HG03095 (cell line): ENCODE data around the gene TIMM13.
"Not testable (repeated sequence)": the region's sequence is repeated elsewhere in the genome, so short reads cannot be mapped to it uniquely, and the experiment has no call there.

Experiments
- ATAC-seq: cut with Tn5 transposase; IDR thresholded peaks from one replicate; pipeline ENCODE4 v1.9.1; 2021; ENCODE audit warnings: moderate library complexity; ENCODE audit not compliant: unreplicated experiment

Gene TIMM13

DNA sequence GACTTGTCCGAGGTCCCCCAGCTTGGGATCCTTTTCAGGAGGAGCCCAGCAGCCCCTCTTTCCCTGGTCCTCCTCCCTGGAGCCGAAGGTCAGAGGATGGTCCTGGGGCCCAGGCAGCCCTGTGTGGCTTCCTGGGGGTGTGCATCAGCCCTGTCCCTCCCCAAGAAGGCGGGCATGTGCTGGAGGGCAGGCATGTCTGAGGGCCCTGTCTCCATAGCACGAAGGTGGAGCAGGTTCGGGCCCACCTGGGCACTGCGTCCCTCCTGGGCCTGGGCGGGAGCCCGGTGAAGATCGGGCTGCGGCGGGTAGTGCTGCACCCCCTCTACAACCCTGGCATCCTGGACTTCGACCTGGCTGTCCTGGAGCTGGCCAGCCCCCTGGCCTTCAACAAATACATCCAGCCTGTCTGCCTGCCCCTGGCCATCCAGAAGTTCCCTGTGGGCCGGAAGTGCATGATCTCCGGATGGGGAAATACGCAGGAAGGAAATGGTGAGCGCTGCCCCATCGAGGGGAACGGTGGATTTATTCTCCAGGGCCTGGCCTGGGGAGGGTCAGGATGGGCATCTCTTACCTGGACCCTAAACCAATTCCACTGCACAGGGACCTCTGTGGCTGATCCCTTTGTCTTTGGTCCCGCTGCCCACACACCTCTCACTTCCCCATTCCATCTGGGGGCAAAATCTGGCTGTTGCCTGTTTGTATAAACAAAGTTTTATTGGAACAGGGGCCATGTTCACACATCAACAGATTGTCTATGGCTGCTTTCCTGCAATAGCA lies 10.9 kb downstream of the TIMM13 start:
- no peak for ATAC-seq

DNA sequence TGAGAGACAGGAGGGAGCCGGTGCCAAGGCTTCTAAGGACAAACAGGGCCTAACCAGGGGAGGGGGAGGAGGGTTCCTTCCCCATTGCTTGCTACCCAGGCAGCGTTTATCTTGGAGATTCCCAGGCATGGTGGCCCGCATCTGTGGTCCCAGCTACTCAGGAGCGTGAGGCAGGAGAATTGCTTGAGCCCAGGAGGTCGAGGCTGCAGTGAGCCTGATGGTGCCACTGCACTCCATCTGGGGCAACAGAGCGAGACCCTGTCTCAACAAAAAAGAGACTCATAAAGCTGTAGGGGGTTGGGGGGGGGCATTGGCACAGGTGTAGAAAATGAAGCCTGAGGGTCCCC lies 11.4 kb downstream of the TIMM13 start:
- ATAC-seq: no peak

DNA sequence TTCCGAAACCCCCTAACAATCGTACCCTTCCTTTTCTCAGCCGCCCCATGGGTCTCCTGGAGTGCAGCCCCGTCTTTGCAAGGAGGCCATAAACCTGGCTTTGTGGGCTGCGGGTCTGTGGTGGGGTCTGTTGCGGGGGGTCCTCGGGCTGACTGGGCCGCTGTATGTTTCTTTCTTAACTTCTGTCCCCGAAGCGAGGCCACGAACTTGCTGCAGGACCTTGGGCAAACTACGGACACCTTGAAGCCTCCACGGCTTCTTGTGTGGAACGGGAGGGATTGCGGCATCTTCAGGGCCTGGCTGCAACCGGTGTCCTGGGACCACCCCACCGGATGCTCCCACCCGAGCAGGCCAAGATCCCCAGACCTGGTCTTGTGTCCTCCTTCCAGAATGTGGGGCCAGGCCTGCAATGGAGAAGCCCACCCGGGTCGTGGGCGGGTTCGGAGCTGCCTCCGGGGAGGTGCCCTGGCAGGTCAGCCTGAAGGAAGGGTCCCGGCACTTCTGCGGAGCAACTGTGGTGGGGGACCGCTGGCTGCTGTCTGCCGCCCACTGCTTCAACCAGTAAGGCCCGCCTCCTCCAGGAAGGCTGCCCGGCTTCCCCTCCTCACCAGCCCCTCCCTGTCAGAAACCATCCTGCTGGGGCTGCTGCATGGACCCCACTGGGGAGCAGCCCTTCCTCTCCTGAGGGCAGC lies 12.0 kb downstream of the TIMM13 start:
- no peak for ATAC-seq

DNA sequence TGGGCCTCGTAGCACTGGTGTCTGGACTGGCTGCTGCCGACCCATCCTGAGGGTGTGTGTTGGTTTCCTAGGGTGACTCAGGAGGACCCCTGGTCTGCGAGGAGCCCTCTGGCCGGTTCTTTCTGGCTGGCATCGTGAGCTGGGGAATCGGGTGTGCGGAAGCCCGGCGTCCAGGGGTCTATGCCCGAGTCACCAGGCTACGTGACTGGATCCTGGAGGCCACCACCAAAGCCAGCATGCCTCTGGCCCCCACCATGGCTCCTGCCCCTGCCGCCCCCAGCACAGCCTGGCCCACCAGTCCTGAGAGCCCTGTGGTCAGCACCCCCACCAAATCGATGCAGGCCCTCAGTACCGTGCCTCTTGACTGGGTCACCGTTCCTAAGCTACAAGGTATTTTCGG lies 13.8 kb downstream of the TIMM13 start:
- no peak for ATAC-seq

DNA sequence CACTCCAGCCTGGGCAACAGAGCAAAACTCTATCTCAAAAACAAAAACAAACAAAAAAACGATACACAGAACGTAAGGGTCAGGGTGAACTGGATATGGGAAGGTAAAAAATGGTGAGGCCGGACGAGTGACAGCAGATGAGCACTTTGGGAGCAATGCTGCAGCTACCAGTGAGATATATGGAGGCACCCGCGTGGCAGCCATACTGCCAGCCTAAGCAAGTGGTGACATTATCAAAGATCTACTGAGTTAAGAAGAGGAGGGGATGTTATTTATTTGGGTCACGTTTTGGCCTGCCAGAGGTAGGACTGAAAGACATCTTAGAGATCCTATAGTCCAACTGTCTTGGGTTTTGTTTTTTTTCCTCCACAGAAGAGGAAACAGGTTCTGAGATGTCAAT lies 14.2 kb downstream of the TIMM13 start:
- ATAC-seq: no peak

DNA sequence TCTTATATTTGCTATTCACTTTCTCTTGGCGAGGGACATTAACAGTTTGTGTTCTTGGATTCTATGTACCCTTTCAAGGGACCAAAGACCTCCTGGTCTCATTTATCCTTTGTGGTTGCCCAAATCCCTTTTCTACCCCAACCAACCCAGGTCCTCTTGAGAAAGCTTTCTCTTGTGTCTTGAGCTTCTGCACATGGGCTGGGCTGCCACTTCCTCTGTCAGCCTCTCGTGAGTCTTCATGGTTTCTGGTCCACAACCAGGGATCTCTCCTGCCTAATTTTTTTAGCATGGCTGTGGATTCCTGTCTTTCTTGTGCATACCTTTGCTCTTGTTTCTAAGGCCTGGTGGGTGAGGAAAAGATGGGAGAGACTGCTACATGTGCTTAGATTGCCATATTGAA lies 14.9 kb downstream of the TIMM13 start:
- no peak for ATAC-seq

DNA sequence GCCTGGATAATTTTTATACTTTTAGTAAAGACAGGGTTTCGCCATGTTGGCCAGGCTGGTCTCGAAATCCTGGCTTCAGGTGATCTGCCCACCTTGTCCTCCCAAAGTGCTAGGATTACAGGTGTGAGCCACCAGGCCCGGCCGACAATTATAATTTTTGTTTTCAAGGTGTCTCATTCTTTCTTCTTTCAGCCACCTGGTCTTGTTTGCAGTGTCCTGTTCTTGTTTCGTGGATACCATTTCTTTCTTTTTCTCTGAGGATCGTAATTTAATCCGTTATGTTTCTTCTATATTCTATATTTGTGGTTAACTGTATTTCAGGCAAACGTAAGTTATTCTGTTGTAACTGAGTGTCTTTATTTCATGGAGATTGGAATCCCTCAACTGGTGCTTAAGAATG lies 15.7 kb downstream of the TIMM13 start:
- no peak for ATAC-seq

DNA sequence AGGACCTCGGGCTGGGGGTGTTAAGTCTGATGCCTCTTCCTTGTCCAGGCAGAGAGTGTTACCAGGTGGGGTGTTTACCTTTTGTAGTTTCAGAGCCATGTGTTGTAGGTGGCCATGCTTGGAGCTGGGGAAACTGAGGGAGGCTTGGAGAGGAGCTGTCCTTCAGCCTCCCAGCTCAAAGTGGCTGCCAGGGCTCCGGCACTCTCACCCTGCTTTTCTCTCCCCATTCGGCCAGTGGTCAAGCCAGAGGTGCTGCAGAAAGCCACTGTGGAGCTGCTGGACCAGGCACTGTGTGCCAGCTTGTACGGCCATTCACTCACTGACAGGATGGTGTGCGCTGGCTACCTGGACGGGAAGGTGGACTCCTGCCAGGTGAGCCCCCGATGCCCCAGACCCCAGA lies 17.4 kb downstream of the TIMM13 start:
- ATAC-seq: no peak

DNA sequence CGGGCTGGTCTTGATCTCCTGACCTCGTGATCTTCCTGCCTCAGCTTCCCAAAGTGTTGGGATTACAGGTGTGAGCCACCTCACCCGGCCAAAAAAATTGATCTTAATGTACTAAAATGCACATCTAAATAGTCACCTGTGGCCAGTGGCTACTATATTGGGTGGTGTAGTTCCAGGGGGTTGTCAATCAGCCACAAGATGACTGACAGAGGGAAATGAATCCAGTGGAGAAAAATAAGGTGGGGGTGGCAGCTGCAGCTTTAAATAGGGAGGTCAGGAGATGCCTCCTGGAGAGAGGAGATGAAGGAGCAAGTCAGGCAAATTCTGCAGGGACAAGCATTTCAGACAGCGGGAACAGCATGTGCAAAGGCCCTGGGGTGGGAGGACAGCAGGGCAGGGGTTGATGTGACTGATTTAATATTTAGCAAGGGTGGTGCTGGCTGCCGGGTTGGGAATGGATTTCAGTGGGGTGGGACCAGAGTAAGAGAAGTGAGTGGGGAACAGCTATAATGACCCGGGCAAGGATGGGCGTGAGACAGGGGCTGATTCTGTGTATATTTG lies 18.0 kb downstream of the TIMM13 start:
- ATAC-seq: no peak

DNA sequence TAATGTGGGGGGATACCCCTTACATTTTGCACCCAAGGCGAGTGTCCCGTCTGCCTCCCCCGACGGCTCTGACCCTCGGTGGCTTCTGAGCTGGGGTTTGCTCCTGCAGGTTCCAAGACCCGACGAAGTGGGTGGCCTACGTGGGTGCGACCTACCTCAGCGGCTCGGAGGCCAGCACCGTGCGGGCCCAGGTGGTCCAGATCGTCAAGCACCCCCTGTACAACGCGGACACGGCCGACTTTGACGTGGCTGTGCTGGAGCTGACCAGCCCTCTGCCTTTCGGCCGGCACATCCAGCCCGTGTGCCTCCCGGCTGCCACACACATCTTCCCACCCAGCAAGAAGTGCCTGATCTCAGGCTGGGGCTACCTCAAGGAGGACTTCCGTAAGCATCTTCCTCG lies 19.1 kb downstream of the TIMM13 start:
- ATAC-seq: no peak

DNA sequence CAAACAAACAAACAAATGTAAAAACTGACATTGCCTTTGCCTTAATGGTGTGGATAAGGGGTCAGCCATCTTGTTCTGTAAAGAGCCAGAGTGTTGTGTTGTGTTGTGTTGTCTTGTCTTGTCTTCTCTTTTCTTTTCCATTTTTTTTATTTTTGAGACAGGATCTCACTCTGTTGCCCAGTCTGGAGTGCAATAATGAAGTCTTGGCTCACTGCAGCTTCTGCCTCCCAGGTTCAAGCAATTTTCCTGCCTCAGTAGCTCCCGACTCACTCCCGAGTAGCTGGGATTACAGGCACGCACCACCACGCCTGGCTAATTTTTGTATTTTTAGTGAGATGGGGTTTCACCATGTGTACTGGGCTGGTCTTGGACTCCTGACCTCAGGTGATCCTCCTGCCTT lies 27.8 kb downstream of the TIMM13 start:
- no peak for ATAC-seq

DNA sequence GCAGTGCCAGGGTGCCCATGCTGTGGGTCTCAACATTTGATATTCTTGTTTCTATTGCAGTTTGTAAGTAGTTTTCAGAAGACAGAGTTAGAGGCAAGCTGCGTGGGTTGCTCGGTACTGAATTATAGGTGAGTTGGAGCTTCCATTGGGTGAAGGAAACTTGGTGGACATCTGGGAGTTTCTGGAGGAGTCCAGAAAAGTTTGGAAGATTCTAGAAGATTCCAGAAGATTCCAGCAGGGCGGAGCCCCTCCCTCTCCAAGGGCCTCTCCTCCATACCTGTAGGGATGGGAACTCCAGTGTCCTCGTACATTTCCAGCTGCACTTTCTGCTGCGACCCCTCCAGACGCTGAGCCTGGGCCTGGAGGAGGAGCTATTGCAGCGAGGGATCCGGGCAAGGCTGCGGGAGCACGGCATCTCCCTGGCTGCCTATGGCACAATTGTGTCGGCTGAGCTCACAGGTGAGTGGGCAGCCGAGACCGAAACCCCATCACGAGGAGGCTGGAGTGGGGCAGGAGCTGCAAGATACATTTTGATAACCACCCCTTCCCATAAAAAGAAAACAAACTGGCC lies 28.6 kb downstream of the TIMM13 start:
- no peak for ATAC-seq

DNA sequence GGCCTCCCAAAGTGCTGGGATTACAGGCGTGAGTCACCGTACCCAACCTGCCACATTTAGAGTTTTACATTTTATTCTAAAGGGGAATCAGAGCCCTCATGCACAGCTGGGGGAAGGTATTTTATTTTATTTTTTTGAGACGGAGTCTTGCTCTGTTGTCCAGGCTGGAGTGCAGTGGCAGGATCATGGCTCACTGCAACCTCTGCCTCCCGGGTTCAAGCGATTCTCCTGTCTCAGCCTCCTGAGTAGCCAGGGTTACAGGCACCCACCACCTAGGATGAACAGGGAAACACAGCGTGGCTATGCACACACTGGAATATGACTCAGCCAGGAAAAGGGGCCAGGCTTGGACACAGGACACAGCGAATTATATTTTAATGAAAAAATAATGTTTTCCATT lies 30.2 kb downstream of the TIMM13 start:
- ATAC-seq: not testable (repeated sequence)

DNA sequence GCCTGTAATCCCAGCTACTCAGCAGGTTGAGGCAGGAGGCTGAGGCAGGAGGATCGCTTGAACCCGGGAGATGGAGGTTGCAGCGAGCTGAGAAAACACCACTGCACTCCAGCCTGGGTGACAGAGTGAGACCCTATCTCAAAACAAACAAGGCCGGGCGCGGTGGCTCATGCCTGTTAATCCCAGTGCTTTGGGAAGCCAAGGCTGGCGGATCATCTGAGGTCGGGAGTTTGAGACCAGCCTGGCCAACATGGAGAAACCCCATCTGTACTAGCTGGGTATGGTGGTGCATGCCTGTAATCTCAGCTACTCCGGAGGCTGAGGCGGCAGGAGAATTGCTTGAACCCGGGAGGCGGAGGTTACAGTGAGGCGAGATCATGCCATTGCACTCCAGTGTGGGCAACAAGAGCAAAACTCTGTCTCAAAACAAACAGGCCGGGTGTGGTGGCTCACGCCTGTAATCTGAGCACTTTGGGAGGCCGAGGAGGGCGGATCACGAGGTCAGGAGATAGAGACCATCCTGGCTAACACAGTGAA lies 32.0 kb downstream of the TIMM13 start:
- ATAC-seq: not testable (repeated sequence)

DNA sequence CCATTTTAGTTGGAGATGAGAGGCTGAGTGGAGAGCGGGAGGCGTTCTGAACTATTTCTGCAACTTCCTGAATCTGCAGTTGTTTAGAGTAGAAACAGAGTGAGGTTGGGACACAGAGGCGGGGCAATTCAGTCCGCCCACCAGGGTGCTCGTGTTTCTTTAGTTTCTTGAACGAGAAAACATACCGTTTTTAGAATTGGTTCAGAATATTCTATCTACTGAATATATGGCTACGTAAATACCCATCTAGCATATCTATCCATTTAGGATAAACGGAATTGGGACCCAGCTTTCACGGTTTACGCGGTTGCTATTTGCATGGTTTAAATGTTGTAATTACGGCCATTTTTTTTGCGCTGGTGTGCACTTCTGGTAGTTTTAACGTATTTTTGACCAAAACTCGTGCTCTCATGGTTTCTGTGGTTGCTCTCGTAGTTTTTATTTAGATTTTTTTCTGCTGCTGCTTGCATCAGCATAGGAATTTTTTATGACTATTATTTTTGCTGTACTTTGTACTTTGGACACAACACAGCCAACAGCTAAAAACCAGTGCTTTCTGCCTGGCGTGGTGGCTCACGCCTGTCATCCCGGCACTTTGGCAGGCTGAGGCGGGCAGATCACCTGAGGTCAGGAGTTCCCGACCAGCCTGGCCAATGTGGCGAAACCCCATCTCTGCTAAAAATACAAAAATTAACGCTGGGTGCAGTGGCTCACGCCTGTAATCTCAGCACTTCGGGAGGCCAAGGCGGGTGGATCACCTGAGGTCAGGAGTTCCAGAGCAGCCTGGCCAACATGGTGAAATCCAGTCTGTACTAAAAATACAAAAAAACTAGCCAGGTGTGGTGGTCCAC lies 32.7 kb downstream of the TIMM13 start:
- ATAC-seq: no peak

DNA sequence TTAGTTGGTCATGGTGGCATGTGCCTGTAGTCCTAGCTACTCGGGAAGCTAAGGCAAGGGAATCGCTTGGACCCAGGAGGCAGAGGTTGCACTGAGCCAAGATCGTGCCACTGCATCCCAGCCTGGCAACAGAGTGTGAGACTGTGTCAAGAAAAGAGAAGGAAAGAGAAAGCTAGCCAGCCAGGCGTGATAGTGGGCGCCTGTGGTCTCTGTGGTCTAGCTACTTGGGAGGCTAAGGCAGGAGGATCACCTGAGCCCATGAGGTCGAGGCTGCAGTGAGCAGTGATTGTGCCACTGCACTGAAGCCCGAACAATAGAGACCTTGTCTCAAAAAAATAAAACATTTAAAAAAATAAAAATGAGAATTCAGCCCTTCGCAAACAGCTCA lies 33.3 kb downstream of the TIMM13 start:
- ATAC-seq: no peak

DNA sequence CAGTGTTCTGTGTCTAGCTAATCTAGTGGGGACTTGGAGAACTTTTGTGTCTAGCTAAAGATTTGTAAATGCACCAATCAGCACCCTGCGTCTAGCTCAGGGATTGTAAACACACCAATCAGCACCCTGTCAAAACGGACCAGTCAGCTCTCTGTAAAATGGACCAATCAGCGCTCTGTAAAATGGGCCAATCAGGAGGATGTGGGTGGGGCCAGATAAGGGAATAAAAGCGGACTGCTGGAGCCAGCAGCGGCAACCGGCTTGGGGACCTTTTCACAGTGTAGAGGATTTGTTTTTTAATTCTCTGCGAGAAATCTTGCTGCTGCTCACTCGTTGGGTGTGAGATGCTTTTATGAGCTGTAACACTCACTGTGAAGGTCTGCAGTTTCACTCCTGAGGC lies 34.5 kb downstream of the TIMM13 start:
- not testable (repeated sequence) for ATAC-seq

DNA sequence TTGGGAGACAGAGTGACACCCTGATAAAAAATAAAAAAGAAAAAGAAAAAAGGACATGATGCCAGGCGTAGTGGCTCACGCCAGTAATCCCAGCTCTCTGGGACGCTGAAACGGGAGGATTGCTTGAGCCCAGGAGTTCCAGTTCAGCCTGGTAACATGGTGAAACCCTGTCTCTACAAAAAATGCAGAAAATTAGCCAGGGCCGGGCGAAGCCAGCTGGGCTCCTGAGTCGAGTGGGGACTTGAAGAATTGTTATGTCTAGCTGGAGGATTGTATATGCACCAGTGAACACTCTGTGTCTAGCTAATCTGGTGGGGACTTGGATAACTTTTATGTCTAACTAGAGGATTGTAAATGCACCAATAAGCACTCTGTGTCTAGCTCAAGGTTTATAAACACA lies 35.0 kb downstream of the TIMM13 start:
- ATAC-seq: no peak

DNA sequence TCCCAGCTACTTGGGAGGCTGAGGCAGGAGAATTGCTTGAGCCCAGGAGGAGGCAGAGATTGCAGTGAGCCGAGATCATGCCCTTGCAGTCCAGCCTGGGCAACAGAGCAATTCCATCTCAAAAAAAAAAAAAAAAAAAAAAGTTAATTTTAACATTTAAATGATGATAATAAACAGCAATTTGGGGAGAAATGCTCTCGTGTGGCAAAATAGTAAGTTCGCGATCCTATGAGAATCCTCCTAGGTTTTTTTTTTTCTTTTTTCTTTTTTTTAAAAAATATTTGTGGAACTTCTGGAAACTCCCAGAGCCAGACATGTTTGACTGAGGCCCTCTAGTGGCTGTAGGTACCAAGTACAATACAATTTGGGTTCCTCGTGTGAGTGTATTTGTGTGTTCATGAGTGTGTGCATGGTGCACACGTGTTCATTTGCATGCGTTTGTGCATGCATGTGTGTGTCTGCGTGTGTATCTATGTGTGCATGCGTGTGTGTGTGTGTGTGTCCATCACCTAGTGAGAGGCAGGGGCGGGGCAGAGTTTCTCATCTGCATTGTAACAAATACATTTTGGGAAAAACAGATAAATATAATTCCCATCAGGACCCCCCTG lies 36.2 kb downstream of the TIMM13 start:
- ATAC-seq: no peak

DNA sequence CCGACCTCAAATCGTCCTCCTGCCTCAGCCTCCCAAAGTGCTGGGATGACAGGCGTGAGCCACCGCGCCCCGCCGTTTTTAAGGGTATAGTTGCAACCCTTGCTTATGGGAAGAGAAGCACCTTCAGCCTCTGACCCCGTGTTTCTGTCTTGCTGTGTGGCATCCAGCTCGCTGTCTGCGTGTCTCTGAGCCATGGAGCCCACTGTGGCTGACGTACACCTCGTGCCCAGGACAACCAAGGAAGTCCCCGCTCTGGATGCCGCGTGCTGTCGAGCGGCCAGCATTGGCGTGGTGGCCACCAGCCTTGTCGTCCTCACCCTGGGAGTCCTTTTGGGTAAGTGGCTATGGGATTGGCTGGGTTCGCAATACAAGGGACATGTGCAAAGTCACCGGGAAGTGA lies 37.8 kb downstream of the TIMM13 start:
- ATAC-seq: no peak
